ENCODE measurements around the gene ERP27.

ERP27 gene

GRCh38 chr12:14934511-14934910 lies 3.8 kb downstream of the ERP27 start:
- DNase-seq = no peak

- DNase-seq = no peak
Measured at GRCh38 chr12:14931791-14932560, 6.4 kb downstream of the ERP27 start.

- DNase-seq = no peak
Measured at GRCh38 chr12:14931359-14931758, 7.0 kb downstream of the ERP27 start.

- no peak for DNase-seq
Measured at GRCh38 chr12:14930299-14930698, 8.0 kb downstream of the ERP27 start.

GRCh38 chr12:14928931-14929330 lies 9.4 kb downstream of the ERP27 start:
- no peak for DNase-seq

GRCh38 chr12:14927267-14927666 lies 11.1 kb downstream of the ERP27 start:
- no peak for DNase-seq

GRCh38 chr12:14924541-14924940 lies 13.8 kb downstream of the ERP27 start:
- no peak for DNase-seq

- DNase-seq = no peak
Measured at GRCh38 chr12:14923944-14924343, 14.4 kb downstream of the ERP27 start.

- DNase-seq = no peak
Measured at GRCh38 chr12:14921218-14921617, 17.1 kb downstream of the ERP27 start.

GRCh38 chr12:14920475-14921126 lies 17.7 kb downstream of the ERP27 start:
- no peak for DNase-seq

GRCh38 chr12:14919455-14919854 lies 18.9 kb downstream of the ERP27 start:
- DNase-seq = no peak

GRCh38 chr12:14915736-14916135 lies 22.6 kb downstream of the ERP27 start:
- no peak for DNase-seq

GRCh38 chr12:14913381-14913781 lies 25.0 kb downstream of the ERP27 start:
- no peak for DNase-seq

GRCh38 chr12:14911131-14911530 lies 27.2 kb downstream of the ERP27 start:
- no peak for DNase-seq

- DNase-seq = no peak
Measured at GRCh38 chr12:14910090-14910915, 28.0 kb downstream of the ERP27 start.

GRCh38 chr12:14907953-14908352 lies 30.4 kb downstream of the ERP27 start:
- no peak for DNase-seq

- no peak for DNase-seq
Measured at GRCh38 chr12:14906114-14906513, 32.2 kb downstream of the ERP27 start.

GRCh38 chr12:14905269-14906004 lies 32.9 kb downstream of the ERP27 start:
- DNase-seq = no peak

GRCh38 chr12:14904854-14905253 lies 33.5 kb downstream of the ERP27 start:
- DNase-seq = no peak

GRCh38 chr12:14903386-14904098 lies 34.8 kb downstream of the ERP27 start:
- no peak for DNase-seq

GRCh38 chr12:14902465-14902864 lies 35.9 kb downstream of the ERP27 start:
- peak; percentile 28 for DNase-seq

- no peak for DNase-seq
Measured at GRCh38 chr12:14901228-14901562, 37.1 kb downstream of the ERP27 start.

Measured in fibroblast of skin of abdomen (primary cell).